ENCODE data around the gene ST6GALNAC3.

DNA sequence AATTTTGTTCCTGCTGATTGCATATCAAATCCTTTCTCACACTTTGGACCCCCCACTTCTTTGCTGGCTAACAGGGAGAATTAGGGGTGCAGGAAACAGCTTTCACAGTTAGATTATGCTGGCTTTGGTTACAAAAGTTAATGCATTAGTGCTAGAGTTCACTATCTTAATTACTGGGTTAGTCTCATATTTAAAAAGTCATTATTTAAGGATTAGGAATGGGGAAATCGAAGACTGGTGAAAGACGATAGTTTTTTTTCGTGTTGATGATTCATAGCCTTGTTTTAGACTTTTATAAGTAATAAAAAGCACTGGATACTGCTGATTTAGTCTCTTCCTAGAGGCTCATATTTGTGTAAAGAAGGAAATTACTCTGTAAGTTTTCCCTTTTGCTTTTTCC is 11.6 kb downstream of the ST6GALNAC3 start:
- TF ChIP-seq SP2 (tag by site-specific recombination; IDR thresholded peaks at IDR 0.05) = no peak
- TF ChIP-seq ZNF311 (tag by site-specific recombination; IDR thresholded peaks at IDR 0.05; ENCODE audit: borderline replicate concordance) = no peak
- no peak for TF ChIP-seq KLF16 (tag by site-specific recombination; IDR thresholded peaks at IDR 0.05)
- no peak for TF ChIP-seq ZNF555 (tag by site-specific recombination; conservative IDR thresholded peaks at IDR 0.05)
- TF ChIP-seq, protein P1, sequence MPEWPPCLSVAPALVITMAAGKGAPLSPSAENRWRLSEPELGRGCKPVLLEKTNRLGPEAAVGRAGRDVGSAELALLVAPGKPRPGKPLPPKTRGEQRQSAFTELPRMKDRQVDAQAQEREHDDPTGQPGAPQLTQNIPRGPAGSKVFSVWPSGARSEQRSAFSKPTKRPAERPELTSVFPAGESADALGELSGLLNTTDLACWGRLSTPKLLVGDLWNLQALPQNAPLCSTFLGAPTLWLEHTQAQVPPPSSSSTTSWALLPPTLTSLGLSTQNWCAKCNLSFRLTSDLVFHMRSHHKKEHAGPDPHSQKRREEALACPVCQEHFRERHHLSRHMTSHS (tag by site-specific recombination; IDR thresholded peaks at IDR 0.05) = no peak
- no peak for TF ChIP-seq ZNF792 (tag by site-specific recombination; IDR thresholded peaks at IDR 0.05)
- no peak for TF ChIP-seq YY1 (tag by site-specific recombination; IDR thresholded peaks at IDR 0.05)
- TF ChIP-seq, protein P2, sequence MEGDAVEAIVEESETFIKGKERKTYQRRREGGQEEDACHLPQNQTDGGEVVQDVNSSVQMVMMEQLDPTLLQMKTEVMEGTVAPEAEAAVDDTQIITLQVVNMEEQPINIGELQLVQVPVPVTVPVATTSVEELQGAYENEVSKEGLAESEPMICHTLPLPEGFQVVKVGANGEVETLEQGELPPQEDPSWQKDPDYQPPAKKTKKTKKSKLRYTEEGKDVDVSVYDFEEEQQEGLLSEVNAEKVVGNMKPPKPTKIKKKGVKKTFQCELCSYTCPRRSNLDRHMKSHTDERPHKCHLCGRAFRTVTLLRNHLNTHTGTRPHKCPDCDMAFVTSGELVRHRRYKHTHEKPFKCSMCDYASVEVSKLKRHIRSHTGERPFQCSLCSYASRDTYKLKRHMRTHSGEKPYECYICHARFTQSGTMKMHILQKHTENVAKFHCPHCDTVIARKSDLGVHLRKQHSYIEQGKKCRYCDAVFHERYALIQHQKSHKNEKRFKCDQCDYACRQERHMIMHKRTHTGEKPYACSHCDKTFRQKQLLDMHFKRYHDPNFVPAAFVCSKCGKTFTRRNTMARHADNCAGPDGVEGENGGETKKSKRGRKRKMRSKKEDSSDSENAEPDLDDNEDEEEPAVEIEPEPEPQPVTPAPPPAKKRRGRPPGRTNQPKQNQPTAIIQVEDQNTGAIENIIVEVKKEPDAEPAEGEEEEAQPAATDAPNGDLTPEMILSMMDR (tag by site-specific recombination; IDR thresholded peaks at IDR 0.05) = no peak
- no peak for TF ChIP-seq ZNF155 (tag by site-specific recombination; IDR thresholded peaks at IDR 0.05)

All from HEK293 (cell line).